Ovary (tissue), 9 donors: ENCODE results near the gene CTBP2. TPM values are rescaled to one million over a fixed set of nuclear protein-coding genes. Genes with fewer than 3 reads are reported as not detected.

ENCODE experiments used
- DNase-seq, 5 donors: peaks; one replicate each; pipeline ENCODE4 v3.0.0-alpha.2; 2019 to 2020
- H3K27ac ChIP-seq, 2 donors: fragments of 200-600 bp; one replicate each; pipeline versions ENCODE4 v1.5.1 to v1.8.0; 2019 to 2022
- H3K27me3 ChIP-seq: fragments of 200-600 bp; one replicate; pipeline ENCODE4 v1.8.0; 2022
- H3K36me3 ChIP-seq: fragments of 200-600 bp; sonication (generic); one replicate; pipeline ENCODE4 v1.5.1; 2019
- H3K4me1 ChIP-seq: one replicate; pipeline ENCODE4 v1.8.1; 2013; ENCODE audit warnings: mild to moderate bottlenecking, moderate library complexity; ENCODE audit not compliant: insufficient read depth
- H3K4me3 ChIP-seq: fragments of 200-600 bp; sonication (generic); one replicate; pipeline ENCODE4 v1.5.1; 2017
- H3K9me3 ChIP-seq, 2 donors: fragments of 200-600 bp in 1 of 2; sonication (generic) in 1 of 2; one replicate each; pipeline versions ENCODE4 v1.5.1 to v1.8.1; 2013 to 2019; ENCODE audit warnings: mild to moderate bottlenecking in 1 of 2, moderate library complexity in 1 of 2
- CTCF ChIP-seq, 3 donors: fragments of 450-650 bp in 2 of 3; fragments of 200-600 bp in 1 of 3; IDR thresholded peaks; one replicate each; pipeline versions ENCODE4 v1.5.1 to v1.8.0; 2016 to 2022; ENCODE audit warnings: antibody characterized with exemption in 3 of 3, mild to moderate bottlenecking in 1 of 3
- EP300 ChIP-seq: sonication (generic); formaldehyde crosslinking; IDR thresholded peaks from one replicate; pipeline ENCODE4 v1.6.1; 2017; ENCODE audit warnings: antibody characterized with exemption
- POLR2A ChIP-seq: fragments of 450-650 bp; IDR thresholded peaks from one replicate; pipeline ENCODE4 v1.6.1; 2017; ENCODE audit warnings: antibody characterized with exemption, mild to moderate bottlenecking, moderate library complexity
- WGBS, 3 donors: extraction: QIAGEN DNeasy Blood & Tissue Kit in 1 of 3; methylation state at CpG; one replicate each; pipeline versions ENCODE4 v1.1.5 to v1.1.7; 2013 to 2017; 5-methylcytosine and 5-hydroxymethylcytosine counted together
- intact Hi-C, 4 donors: fragments of 100-400 bp; cut with DNase I; formaldehyde crosslinking; loops; one replicate each; pipeline versions ENCODE4 v1.11.0 to v1.15.1; 2022 to 2023
- polyA plus RNA-seq, 2 donors: library from polyadenylated mRNA; stranded (reverse); fragments of 200-250 nt in 1 of 2; fragments of 350-450 nt in 1 of 2; fragmentation: Illumina TruSeq in 1 of 2; extraction: RNeasy Lipid Tissue Mini Kit (QIAGEN cat#74804) in 1 of 2; gene quantifications; one replicate each; pipeline ENCODE4 v1.2.3, GENCODE V29; 2013 to 2014
- total RNA-seq, 7 donors: library from RNA; depleted of rRNA in 2 of 7; stranded (reverse); fragments of >200 nt in 2 of 7; fragmentation: NEBNext Ultra II Directional in 3 of 7; extraction: Animal tissue kit (Norgen Biotek cat#: 25700) in 3 of 7; gene quantifications; one replicate each; pipeline versions ENCODE4 v1.1.0 to v1.2.4, GENCODE V29; 2016 to 2023
- donor health status: DM: no; HTN: no; CAD: no; lungs with moderate emphysema.
- donor health status: DM: no; HTN: no; CAD: no.
- donor health status: Bipolar disorder and iron deficiency.
- donor health status: DM: yes; HTN: yes; CAD: no.
- donor health status: DM: no; HTN: no; CAD: no.
- donor health status: DM: yes; HTN: yes; CAD: no.

The CTBP2 gene
- total and polyA plus RNA-seq, 9 donors = 25.3 to 107 (median 69.5) TPM

GRCh38 chr10:125125951-125126735 is 34.2 kb downstream of the CTBP2 start:
- WGBS, 3 donors = 94 to 95% (median 95%) methylated on average over 22 of the region's 22 CpGs
- intact Hi-C loops = no loop called here
- DNase-seq = no peak
- H3K27me3 ChIP-seq = no peaks in the 10 kb centered on the region
- H3K4me1 ChIP-seq = peaks cover 30% of the 10 kb centered on the region
- no peaks in the 10 kb centered on the region for H3K9me3 ChIP-seq
- H3K36me3 ChIP-seq = no peaks in the 10 kb centered on the region
- peak overlapping the region in 1 of 2 donors; percentile 6 for H3K27ac ChIP-seq
- TF ChIP-seq CTCF (IDR thresholded peaks at IDR 0.05) = no peak
- TF ChIP-seq EP300 = no peak
- no peak for TF ChIP-seq POLR2A
- no peak overlapping the region for H3K4me3 ChIP-seq

DNA sequence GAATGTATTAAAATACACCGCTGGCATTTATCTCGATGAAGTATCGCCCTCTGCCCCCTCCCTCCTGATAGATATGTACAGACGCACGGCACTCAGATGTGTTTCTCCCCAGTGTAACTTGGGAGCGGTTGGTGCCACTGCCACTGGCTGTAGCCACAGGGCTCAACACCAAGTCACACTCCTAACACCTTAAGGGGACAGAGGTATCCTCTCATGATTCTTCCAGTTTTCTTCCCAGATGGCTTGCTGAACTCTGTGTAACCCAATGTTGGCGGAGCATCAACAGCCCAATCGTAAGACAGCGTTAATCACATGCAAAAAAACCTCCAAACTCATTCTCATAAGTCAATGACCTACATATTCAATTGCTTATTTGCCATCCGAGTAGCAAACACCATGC is 35.5 kb downstream of the CTBP2 start:
- no peaks in the 10 kb centered on the region for H3K9me3 ChIP-seq
- H3K27ac ChIP-seq = peak overlapping the region in 1 of 2 donors; percentile 6
- H3K4me3 ChIP-seq = no peak overlapping the region
- DNase-seq = peak in 1 of 5 donors; percentile 18
- WGBS, 3 donors = 46 to 50% (median 48%) methylated on average over 10 of the region's 10 CpGs
- no peaks in the 10 kb centered on the region for H3K27me3 ChIP-seq
- intact Hi-C loops = no loop called here
- peaks cover 41% of the 10 kb centered on the region for H3K4me1 ChIP-seq
- H3K36me3 ChIP-seq = no peaks in the 10 kb centered on the region
- TF ChIP-seq CTCF (IDR thresholded peaks at IDR 0.05) (no peak), EP300 (no peak), POLR2A (no peak)

- intact Hi-C loops = no loop called here
- Histone ChIP-seq H3K27ac (peak overlapping the region; percentile 32 to 86), H3K27me3 (no peaks in the 10 kb centered on the region), H3K4me3 (no peak overlapping the region), H3K9me3 (no peaks in the 10 kb centered on the region), H3K36me3 (no peaks in the 10 kb centered on the region), H3K4me1 (peaks cover 43% of the 10 kb centered on the region)
- no peak for TF ChIP-seq CTCF (IDR thresholded peaks at IDR 0.05)
- DNase-seq = no peak
- 7 to 15% (median 8%) methylated on average over 11 of the region's 11 CpGs for WGBS, 3 donors
These were observed 36.3 kb downstream of the CTBP2 start for GRCh38 chr10:125124115-125124487.

DNA sequence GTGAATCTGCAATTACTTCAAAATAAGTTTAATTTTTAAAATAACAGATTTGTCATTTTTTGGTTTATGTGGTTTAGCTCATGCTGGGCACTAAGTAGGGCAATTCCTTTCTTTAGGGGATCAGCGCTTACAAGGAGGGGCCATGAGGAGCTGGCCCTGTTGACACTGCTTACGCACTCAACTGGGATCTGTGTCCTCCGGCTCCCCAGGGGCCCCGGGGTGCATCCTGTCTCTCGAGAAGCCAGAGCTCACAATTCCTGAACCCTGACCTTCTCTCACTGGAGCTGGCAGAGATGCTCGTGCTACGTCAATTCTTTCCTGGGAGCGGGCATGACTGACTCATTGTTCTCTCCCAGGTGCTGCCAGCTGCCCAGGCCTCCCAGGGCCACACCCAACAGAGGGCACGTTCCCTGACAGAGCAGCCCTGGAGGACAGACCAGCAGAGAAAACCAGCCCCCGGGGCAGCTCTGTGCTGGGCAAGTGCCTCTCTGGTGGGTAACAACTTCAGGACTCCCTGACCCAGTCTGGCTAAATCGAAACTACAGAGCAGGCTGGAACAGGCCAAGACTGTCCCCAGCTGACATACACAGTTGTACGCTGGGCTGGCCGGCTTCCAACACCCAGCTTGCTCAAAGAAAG is 36.8 kb downstream of the CTBP2 start:
- WGBS, 3 donors = 18 to 29% (median 21%) methylated on average over 13 of the region's 13 CpGs
- intact Hi-C loops = no loop called here
- Histone ChIP-seq H3K4me1 (peaks cover 47% of the 10 kb centered on the region), H3K36me3 (no peaks in the 10 kb centered on the region), H3K4me3 (no peak overlapping the region), H3K27ac (peak overlapping the region; percentile 32 to 86), H3K27me3 (no peaks in the 10 kb centered on the region), H3K9me3 (no peaks in the 10 kb centered on the region)
- TF ChIP-seq POLR2A (no peak), EP300 (no peak)
- DNase-seq = peak; percentile 75 to 88 (median 78)

GRCh38 chr10:125122566-125122965 is 37.8 kb downstream of the CTBP2 start:
- intact Hi-C loops = no loop called here
- 90 to 98% (median 98%) methylated on average over 8 of the region's 8 CpGs for WGBS, 3 donors
- TF ChIP-seq POLR2A (no peak), EP300 (no peak), CTCF (IDR thresholded peaks at IDR 0.05) (no peak)
- H3K4me1 ChIP-seq = peaks cover 51% of the 10 kb centered on the region
- H3K4me3 ChIP-seq = no peak overlapping the region
- H3K27ac ChIP-seq = peak overlapping the region in 1 of 2 donors; percentile 86
- no peaks in the 10 kb centered on the region for H3K9me3 ChIP-seq
- H3K27me3 ChIP-seq = no peaks in the 10 kb centered on the region
- H3K36me3 ChIP-seq = no peaks in the 10 kb centered on the region
- DNase-seq = peak in 1 of 5 donors; percentile 21
